ENCODE data around the gene SNRPB2. TPM values are rescaled to one million over a fixed set of nuclear protein-coding genes. Genes with fewer than 3 reads are reported as not detected.

SNRPB2 gene
- total RNA-seq, 2 experiments from 2014 or later, result 50.0 to 97.2 TPM

DNA sequence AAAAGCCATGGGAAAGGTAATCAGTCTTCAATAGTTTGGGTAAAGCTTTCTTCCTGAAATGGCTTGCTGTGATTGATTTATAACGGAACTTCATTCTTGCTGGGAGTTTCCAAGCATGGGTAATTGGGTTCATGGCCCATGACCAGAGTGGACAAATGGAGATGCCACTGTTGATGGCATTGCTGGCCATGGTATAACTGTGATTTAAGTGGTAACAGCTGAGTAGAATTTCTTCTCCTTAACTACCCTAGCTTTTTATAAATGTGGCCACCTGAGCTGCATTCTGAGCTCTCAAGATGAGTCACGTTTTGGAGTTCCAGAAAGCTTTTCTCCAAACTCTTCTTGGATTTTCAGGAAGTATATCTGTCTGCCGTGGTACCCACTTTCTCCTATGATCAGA lies 39.9 kb upstream of the SNRPB2 start:
- Histone ChIP-seq H2AFZ (ENCODE audit: low read length) (no peak overlapping the region), H3K79me2 (ENCODE audit: insufficient read depth, low read depth, low read length) (no peaks in the 10 kb centered on the region), H3K27ac (ENCODE audit: low read depth, low read length, poor library complexity, severe bottlenecking) (no peak overlapping the region), H3K9me3 (ENCODE audit: low read length) (no peaks in the 10 kb centered on the region), H4K20me1 (ENCODE audit: insufficient read depth, low read length) (no peaks in the 10 kb centered on the region), H3K4me1 (ENCODE audit: insufficient read depth, low read length, poor library complexity, severe bottlenecking) (no peaks in the 10 kb centered on the region), H3K4me2 (ENCODE audit: low read length) (no peak overlapping the region), H3K4me3 (ENCODE audit: low read depth, low read length, poor library complexity, severe bottlenecking) (no peak overlapping the region), H3K9me2 (ENCODE audit: insufficient read depth, low read length) (no peaks in the 10 kb centered on the region), H3K36me3 (ENCODE audit: insufficient read depth, low read length) (no peaks in the 10 kb centered on the region)
- intact Hi-C loops (cut with micrococcal nuclease; ENCODE audit: unreplicated experiment), result no loop called here
- CTCF ChIA-PET (ENCODE audit: unreplicated experiment), result no interaction called here
- DNase-seq (ENCODE audit: low spot score), result no peak
- TF ChIP-seq EZH2phosphoT487 (IDR thresholded peaks at IDR 0.05; ENCODE audit: borderline replicate concordance, low read depth, low read length), result no peak
- TF ChIP-seq, protein P1, sequence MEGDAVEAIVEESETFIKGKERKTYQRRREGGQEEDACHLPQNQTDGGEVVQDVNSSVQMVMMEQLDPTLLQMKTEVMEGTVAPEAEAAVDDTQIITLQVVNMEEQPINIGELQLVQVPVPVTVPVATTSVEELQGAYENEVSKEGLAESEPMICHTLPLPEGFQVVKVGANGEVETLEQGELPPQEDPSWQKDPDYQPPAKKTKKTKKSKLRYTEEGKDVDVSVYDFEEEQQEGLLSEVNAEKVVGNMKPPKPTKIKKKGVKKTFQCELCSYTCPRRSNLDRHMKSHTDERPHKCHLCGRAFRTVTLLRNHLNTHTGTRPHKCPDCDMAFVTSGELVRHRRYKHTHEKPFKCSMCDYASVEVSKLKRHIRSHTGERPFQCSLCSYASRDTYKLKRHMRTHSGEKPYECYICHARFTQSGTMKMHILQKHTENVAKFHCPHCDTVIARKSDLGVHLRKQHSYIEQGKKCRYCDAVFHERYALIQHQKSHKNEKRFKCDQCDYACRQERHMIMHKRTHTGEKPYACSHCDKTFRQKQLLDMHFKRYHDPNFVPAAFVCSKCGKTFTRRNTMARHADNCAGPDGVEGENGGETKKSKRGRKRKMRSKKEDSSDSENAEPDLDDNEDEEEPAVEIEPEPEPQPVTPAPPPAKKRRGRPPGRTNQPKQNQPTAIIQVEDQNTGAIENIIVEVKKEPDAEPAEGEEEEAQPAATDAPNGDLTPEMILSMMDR (conservative IDR thresholded peaks at IDR 0.05; ENCODE audit: low read length), result no peak
- BruUV-seq (replicated peaks), result no TSS peak
- POLR2A ChIA-PET, result interaction anchor here (0.6 kb wide), 1 partner anchor 809 kb away, joined by 3 read pairs; no protein-coding TSS in a partner anchor

DNA sequence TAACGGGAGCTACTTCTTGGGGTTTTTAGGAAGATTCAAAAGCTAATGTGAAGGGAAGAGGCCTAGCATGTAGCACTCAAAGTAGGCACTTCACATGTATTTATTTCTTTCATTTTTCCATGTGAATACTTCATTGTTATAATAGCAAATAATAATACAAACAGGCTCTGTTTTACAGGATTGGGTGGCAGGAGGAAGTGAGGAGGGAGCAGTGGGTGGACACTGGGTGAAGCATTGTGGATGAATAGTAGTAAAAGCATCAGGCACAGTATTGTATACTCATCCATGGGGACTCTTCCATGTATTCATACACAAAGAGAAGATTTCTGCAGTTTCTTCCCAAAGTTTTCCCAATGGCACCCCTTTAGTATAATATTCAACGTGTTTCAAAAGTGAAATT lies 38.4 kb upstream of the SNRPB2 start:
- CTCF ChIA-PET (ENCODE audit: unreplicated experiment), result no interaction called here
- no peak for TF ChIP-seq EZH2phosphoT487 (IDR thresholded peaks at IDR 0.05; ENCODE audit: borderline replicate concordance, low read depth, low read length)
- TF ChIP-seq, protein P1 (conservative IDR thresholded peaks at IDR 0.05; ENCODE audit: low read length), result no peak
- H3K36me3 ChIP-seq (ENCODE audit: insufficient read depth, low read length), result no peaks in the 10 kb centered on the region
- BruUV-seq (replicated peaks), result no TSS peak
- H3K9me2 ChIP-seq (ENCODE audit: insufficient read depth, low read length), result no peaks in the 10 kb centered on the region
- no peaks in the 10 kb centered on the region for H3K79me2 ChIP-seq (ENCODE audit: insufficient read depth, low read depth, low read length)
- H3K27ac ChIP-seq (ENCODE audit: low read depth, low read length, poor library complexity, severe bottlenecking), result no peak overlapping the region
- POLR2A ChIA-PET, result no interaction called here
- H4K20me1 ChIP-seq (ENCODE audit: insufficient read depth, low read length), result no peaks in the 10 kb centered on the region
- no peak overlapping the region for H2AFZ ChIP-seq (ENCODE audit: low read length)
- H3K4me3 ChIP-seq (ENCODE audit: low read depth, low read length, poor library complexity, severe bottlenecking), result no peak overlapping the region
- intact Hi-C loops (cut with micrococcal nuclease; ENCODE audit: unreplicated experiment), result no loop called here
- H3K9me3 ChIP-seq (ENCODE audit: low read length), result no peaks in the 10 kb centered on the region
- no peaks in the 10 kb centered on the region for H3K4me1 ChIP-seq (ENCODE audit: insufficient read depth, low read length, poor library complexity, severe bottlenecking)
- no peak overlapping the region for H3K4me2 ChIP-seq (ENCODE audit: low read length)
- no peak for DNase-seq (ENCODE audit: low spot score)

DNA sequence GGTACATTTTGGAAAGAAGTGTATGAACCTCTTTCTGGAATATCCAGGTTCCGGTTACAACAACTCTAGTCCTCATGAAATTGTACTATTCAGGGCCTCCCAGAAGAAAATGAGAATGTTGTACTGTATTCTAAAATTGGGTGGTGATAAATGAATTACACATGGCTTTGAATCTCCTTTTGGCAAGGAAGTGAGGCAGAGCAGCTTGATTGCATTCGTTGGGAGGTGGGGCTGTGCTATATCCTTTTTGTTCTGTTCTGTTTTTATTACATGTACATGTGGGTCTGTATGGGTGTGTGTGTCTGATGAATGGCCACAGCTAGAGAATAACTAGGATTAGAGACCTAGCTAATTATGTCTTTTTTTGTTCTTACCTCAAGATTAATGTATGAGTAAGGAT lies 37.8 kb upstream of the SNRPB2 start:
- CTCF ChIA-PET (ENCODE audit: unreplicated experiment), result no interaction called here

More for the DNA sequence above, 37.8 kb upstream of the SNRPB2 start:
- Histone ChIP-seq H3K9me3 (ENCODE audit: low read length) (no peaks in the 10 kb centered on the region), H3K36me3 (ENCODE audit: insufficient read depth, low read length) (no peaks in the 10 kb centered on the region), H3K9me2 (ENCODE audit: insufficient read depth, low read length) (no peaks in the 10 kb centered on the region), H3K27ac (ENCODE audit: low read depth, low read length, poor library complexity, severe bottlenecking) (no peak overlapping the region), H4K20me1 (ENCODE audit: insufficient read depth, low read length) (no peaks in the 10 kb centered on the region), H3K4me2 (ENCODE audit: low read length) (no peak overlapping the region), H3K4me1 (ENCODE audit: insufficient read depth, low read length, poor library complexity, severe bottlenecking) (no peaks in the 10 kb centered on the region), H2AFZ (ENCODE audit: low read length) (no peak overlapping the region), H3K4me3 (ENCODE audit: low read depth, low read length, poor library complexity, severe bottlenecking) (no peak overlapping the region), H3K79me2 (ENCODE audit: insufficient read depth, low read depth, low read length) (no peaks in the 10 kb centered on the region)
- intact Hi-C loops (cut with micrococcal nuclease; ENCODE audit: unreplicated experiment), result no loop called here
- no peak for DNase-seq (ENCODE audit: low spot score)
- POLR2A ChIA-PET, result no interaction called here
- no TSS peak for BruUV-seq (replicated peaks)
- no peak for TF ChIP-seq EZH2phosphoT487 (IDR thresholded peaks at IDR 0.05; ENCODE audit: borderline replicate concordance, low read depth, low read length)
- TF ChIP-seq, protein P1 (conservative IDR thresholded peaks at IDR 0.05; ENCODE audit: low read length), result no peak

Measured in OCI-LY7 (cell line).